ENCODE data around the gene CARTPT.

CARTPT gene

DNA sequence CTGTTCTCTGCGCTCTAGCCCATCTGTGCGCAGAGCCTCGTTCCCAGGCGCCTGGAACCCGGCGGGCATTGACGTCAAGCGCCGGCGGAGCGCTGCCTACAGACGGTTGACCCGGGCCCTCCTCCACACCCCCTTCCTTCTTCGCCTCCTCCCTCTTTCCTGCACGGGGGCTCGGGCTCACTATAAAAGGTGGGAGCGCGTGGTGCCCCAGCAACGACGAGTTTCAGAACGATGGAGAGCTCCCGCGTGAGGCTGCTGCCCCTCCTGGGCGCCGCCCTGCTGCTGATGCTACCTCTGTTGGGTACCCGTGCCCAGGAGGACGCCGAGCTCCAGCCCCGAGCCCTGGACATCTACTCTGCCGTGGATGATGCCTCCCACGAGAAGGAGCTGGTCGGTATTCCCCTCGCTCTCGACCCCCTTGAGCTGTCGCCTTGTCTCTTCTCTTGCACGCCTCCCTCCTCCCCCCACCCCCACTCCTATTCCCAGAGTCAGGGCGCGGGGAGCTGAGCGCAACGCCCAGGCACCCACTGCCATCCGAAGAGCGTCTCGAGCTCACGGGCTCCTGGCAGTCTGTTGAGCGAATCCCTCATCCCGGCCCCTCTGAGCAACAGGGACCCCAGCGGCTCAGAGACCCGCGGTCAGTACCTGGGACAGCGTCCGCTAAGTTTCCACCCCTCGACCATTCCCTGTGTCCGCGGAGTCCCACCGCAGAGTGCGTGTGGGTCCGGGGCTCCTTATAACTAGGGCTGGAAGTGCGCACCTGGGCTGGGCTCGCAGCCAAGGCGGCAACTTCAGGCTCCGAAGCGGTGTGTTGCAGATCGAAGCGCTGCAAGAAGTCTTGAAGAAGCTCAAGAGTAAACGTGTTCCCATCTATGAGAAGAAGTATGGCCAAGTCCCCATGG, at the start of gene CARTPT:
Gene CARTPT (plus strand): TSS at position 213 of the 902 bp plus-strand sequence. CDS start 19 bp downstream, at position 232.
- no peak for DNase-seq

DNA sequence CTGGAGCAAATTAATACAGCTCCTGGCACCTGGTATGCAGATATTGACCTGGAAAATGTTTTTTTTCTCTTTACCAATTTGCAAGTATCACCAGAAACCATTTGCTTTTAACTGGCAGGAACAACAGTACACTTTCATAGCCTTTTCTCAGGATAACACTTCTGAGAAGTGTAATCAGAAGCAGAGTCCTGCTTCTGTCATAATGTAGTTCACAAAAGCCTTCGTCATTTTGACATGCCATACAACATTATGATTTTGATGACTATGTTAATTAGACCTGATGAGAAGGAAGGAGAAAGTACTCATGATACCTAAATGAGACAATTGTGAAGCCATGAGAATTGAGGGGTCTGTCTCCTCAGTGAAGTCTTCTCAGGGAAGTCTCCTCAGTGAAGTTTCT, 41.1 kb upstream of the CARTPT start:
- no peak for DNase-seq

DNA sequence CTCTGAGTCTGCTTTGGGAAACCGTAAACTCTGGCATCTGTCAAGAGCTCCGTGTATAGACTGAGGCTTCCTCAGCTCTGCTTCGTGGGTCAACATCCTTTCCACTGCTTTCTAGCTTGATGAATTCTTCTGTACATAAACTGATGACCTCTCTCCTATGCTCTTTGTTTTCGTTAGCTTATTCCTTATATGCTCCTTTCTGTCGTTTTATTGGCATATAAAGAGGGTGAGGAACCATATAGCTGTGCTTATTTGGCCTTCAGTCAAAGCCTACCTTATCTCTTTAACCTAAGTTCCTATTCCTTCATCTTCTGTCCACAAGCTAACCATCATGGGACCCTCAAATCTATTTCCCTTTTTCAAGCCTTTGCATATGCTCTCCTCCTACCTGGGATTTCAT, 39.4 kb upstream of the CARTPT start:
- no peak for DNase-seq

DNA sequence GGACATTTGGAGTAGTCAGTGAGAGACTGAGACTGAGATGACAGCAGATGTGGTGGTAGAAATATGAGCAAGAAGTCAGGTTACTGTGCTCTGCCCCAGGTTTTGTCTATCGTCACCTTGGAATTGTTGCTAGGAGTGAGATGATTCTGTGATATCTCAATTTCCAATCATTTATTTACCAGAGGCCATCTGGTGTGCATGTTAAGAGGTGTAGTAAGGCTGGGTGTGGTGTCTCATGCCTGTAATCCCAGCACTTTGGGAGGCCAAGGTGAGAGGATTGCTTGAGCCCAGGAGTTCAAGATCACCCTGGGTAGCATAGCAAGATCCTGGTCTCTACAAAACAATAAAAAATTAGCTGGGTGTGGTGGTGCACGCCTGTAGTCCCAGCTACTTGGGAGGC, 38.6 kb upstream of the CARTPT start:
- DNase-seq: no peak

DNA sequence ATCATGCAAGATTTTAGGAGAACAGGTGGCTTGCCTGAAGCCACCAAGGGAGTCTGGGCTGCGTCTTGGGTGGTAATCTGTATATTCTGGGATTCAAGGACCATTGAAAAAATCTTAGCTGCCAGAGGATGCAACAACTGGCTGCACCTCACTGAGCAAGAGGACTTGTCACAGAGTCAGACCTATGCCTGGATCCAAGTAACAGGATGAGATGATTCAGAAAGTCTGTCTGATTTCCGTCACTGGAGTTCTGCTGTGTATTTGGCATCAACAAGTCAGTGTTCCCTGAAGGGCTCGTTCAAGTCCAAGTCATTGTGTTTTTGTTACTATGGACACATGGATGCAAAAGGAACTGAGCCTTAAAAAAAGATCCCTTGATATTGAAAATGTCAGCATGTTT, 37.8 kb upstream of the CARTPT start:
- DNase-seq: no peak

DNA sequence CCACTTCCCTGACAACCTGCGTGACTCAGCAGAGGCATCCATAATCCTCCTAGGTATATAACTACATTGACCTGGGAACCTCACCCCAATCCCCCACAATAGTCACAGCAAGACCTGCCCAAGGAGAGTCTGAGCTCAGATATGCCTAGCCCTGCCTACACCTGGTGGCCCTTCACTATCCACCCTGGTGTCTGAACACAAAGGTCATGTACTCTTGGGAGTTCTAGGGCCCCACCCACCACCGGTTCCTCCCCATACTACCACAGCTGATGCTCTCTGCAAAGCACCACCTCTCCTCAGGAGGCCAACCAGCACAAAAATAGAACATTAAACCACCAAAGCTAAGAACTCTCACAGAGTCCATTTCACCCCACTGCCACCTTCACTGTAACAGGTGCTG, 34.8 kb upstream of the CARTPT start:
- no peak for DNase-seq

DNA sequence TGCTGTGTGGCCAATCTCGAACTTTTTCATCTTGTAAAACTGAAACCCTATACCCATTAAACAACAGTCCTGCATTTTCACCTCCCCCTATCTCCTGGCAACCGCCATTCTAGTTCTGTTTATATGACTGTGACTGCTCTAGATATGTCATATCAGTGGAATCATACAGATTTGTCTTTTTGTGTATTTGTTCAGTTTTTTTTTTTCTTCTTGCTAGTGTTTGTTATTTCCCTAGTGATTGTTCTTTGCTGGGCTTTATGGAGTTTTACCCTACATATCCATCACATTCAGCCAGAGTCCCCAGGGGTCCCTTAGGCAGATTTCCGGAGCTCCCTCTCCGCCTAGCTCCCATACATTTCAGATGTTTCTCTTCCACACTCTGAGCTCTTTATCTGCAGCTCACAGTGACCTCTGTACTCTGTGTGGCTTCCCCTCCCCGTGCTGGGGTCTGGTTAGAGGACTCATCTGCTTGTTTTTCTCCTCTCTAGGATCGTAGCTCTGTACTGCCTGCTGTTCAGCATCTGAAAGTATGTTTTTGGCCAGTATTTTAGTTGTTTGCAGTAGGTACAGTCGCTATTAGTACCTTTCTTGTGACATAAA, 25.1 kb upstream of the CARTPT start:
- no peak for DNase-seq

DNA sequence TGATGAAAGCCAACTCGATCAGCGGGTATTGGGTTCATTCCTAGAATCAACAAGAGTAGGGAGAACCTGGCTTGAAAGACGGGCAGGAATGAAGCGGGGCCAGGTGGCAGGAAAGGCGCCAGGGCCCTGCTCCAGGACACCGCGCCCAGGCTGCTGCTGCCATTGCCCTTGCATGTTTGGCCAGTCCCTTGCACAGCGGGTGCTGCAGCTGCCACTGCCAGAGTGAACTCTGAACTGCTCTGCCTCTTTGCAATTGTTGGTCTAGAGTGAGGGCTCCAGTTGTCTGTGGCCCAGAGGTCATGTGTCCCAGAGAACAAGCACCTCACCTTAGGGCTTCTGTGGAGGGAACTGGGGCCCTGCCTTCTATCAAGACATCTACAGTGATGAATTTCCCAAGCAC, 24.0 kb upstream of the CARTPT start:
- DNase-seq: no peak

DNA sequence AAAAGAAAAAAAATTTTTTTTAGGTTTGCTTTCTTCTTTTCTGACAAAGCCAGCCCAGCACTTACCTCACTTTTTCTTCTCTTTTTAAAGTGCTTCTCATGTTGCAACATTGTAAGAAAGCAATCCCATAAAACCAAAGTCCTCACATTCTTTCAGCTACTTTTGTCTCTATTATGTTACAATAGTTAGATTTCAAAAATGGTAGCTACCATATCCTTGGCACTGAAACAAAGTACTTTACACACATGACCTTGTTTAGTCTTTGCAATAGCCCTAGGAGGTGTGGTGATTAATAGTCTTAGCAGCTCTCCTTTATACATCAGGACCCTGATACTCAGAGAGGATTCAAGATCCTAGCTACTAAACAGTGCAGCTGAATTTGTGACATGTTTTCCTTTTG, 23.5 kb upstream of the CARTPT start:
- DNase-seq: no peak

DNA sequence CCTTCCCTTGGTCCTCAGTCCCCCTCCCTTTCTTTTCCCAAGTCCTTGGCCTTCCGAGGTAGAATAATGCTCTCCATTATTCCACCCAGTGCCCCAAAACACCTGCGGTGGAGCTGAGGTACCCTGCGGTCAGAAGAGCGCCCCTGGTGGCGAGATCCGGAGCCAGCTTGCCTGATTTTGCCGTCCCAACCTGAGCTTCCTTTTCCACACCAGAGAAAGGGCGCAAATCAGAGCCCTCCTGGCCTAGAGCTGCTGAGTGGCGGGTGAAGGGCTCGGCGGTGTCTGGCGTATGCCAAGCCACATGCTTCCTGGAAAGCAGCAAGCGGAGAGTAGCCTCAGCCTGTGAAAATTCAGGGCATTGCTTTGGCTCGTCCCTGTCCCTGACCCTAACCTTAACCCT, 21.1 kb upstream of the CARTPT start:
- DNase-seq: no peak

DNA sequence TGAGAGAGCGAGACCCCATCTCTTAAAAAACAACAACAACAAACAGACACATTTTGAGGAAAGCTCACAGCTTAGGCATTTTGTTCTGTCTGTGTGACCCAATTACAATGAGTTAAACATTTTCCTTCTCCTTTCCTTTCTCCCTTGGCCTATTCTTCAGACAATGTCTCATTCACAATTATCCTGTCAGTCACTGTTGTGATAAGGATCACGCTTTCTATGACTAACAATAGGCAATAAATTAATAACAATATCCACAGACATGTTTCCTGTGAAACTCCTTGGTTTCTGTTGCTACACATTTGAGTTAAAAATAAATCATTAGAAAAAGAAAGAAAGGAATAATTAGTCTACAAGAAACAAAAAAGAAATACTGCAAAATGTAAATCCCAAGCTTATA, 19.8 kb upstream of the CARTPT start:
- no peak for DNase-seq

DNA sequence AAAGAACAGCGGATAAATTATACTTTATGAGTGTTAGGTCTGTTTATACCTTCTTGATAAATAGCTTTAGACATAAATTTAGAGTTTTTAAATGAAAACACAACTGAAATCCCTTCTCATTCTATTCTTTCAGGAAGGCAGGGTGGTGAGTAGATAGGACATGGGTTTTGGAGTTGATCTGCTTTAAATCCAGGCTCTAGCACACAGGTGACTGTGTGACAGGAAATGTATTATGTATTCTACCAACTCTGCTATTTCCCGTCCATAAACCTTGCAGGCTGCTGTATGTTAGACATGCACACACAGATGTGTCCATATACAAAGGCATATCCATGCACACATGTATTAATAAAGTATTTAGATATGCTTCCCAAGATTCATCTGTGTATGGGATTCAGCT, 19.3 kb upstream of the CARTPT start:
- no peak for DNase-seq

DNA sequence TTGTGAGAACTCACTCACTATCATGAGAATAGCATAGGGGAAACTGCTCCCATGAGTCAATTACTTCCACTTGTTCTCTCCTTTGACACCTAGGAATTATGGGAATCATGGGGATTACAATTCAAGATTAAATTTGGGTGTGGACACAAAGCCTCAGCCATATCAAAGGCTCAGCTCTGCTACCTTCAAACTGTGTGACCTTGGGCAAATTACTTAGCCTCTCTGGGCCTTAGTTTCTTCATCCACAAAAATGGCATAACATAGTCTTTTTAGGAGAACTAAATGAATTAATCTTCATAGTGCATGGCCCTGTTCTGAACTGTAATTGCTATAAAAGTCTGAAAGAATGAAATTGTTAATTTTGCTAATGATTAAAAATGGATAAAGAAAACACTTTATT, 18.3 kb upstream of the CARTPT start:
- DNase-seq: no peak

DNA sequence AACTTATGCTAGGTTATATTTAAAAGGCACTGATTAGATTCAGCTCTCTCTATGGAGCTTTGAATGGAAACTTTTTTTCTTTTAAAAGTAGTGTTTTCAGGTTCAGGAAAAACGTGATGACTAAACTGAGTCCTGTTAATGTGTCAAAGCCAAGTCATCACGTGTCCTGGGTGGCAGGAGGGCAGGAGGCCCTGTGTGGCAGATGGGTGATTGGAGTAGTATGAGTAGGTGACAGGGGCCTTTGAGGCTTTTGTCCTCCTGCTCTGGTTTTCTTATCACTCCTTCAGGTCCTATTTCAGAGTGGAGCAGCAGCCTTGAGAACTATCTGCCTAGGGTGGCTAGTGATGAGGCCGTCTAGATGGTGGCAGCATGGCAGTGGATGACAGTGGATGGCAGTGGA, 17.7 kb upstream of the CARTPT start:
- no peak for DNase-seq

DNA sequence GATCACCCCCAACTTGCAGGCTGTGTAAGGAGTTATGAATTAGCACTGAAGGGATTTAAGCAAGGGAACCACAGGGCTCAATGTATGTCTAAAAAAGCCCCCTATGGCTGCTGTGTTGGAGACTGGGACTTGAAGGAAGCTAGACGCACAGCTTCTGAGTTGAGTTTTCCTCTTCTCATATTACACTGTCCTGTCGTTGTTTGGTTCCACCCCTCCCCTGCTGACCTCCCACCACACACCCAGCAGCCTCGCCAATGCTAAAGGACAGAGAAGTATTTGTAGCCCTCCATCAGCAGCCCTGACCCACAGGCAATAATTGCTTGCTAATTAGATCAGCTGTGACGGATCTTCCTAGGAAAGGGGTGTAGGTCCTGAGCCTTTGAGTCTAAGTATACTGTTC, 15.1 kb upstream of the CARTPT start:
- no peak for DNase-seq

DNA sequence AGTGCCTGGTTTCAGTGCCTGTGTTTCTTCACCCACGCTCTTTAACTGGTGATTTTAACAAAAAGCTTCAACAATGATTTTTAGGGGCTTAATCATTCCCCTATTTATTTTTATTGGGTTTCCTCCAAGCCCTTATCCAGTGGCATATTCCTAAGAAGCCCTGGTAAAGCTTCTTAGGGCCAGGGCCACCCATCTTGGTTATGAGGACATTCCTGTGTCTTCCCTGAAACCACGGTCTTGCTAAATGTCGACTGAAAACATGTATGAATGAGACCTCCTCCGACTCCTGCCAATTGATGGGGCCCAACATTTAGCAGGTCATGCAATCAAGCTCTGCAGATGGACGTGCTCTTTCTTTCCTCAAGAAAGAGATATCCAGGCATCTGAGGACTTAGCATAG, 13.7 kb upstream of the CARTPT start:
- DNase-seq: no peak

DNA sequence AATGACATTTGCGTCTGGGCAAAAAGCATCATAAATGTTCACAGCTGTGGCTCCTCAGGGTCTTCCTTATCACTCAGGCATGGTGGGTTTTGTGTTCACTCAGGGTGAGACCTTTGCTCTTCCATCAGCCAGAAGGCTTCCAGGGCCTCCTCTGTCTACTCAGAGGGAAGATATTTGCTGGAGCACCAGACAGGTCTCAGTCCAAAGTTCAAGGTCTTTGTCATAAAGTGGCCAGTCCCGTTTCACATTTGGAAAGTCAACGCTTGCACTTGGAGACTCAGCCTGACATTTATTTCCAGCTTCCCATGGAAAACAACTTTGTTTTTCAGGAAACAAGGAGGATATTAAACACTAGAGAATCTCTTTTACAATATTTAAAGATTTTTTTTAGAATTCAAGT, 12.2 kb upstream of the CARTPT start:
- no peak for DNase-seq

DNA sequence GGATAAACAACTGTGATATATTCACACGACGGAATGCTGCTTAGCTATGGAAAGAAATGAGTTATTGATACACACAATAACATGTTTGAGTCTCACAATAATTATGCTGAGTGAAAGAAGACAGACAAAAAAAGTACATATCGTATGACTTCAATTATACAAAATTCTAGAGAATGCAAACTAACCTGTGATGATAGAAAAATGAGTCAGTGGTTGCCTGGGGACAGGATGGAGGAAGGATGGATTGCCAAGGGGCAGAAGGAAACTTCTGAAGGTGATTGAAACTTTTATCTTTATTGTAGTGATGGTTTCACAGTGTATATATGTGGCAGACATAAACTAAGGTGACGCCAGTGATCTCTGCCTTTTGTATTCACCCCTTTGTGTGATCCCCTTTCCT, 7.5 kb upstream of the CARTPT start:
- no peak for DNase-seq

DNA sequence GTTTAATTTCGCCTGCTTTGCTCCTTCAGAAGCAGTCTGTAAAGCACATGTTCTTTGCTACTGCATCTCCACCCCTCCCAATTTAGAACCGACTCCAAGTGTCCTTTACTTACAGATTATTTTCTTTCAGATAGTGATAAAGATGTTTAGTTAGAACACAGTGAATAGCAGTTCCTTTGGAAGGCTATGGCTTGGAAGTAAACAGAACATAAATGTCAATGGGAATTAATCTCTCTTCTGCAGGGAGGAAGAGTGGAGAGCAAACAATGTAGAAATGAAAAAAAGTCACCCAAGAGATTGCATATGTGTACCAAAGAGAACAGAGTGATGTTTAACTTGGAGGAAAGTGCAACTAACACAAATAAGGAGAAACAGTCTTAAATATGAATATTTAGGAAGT, 4.2 kb upstream of the CARTPT start:
- DNase-seq: no peak

DNA sequence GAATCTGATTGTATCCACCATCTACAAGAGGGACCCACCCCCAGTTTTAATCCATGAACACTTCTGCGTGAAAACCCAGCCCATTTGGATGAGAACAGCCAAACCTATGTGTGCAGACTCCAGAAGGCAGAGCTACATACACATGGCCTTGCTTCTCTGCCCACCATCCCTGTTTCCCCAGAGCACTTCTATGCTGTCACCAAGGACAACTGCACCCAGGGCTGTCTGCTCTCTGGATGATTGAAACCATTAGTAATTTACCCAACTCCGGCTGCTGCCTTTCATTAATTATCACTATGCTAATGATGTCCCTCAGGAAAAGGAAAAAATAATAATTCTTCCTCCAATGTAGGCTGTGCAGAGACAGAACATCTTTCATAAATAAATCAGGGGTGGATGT, 8.9 kb downstream of the CARTPT start:
- no peak for DNase-seq

DNA sequence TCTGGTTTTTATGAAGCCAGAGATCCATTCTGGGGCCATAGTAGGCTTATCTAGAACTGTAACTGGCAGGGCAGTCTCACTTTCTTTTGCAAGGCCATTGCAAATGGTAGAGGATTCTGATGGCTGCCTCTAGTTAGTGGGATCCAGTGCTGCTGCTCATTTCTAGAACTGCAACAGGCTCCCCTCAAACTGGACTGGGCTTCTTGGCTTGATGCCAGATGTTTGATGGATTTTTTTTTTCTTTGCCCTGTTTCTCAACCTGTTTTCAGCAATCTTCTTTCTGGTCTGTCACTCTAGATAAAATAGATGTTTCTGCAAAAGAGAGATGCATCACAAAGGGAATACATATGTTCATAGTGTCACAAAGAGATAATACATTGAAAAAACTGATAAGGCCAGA, 11.9 kb downstream of the CARTPT start:
- no peak for DNase-seq

DNA sequence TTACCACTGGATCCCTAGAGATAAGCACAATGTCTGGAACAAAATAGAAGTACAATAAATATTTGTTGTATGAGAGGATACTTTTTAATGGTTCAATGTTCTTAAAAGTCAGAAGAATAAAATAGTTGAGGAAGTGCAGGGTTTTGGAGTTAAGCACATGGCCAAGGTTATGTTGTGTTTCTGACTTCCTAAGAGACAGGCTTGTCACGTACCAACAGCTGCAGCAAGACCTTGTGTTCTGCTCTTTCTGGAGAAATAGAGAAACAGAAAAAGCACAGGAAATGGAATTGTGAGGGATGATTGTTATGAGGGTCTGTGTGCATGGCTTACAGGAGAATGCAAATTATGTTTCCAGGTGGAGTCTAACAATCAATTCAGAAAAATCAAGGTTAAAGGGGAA, 12.9 kb downstream of the CARTPT start:
- DNase-seq: no peak

DNA sequence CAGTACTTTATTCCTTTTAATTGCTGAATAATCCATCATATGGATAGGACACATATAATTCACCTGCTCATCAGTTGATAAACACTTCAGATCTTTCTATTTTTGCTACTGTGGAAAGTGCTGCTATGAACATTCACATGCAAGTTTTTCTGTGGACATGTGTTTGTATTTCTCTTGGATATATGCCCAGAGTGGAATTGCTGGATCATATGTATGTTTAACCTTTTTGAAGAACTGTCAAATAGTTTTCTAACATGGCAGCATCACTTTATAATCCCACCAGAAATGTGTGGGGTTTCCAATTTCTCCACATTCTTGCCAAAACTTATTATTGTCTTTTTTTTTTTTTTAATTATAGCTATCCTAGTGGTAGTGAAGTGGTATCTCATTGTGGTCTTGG, 15.1 kb downstream of the CARTPT start:
- DNase-seq: peak; percentile 9

DNA sequence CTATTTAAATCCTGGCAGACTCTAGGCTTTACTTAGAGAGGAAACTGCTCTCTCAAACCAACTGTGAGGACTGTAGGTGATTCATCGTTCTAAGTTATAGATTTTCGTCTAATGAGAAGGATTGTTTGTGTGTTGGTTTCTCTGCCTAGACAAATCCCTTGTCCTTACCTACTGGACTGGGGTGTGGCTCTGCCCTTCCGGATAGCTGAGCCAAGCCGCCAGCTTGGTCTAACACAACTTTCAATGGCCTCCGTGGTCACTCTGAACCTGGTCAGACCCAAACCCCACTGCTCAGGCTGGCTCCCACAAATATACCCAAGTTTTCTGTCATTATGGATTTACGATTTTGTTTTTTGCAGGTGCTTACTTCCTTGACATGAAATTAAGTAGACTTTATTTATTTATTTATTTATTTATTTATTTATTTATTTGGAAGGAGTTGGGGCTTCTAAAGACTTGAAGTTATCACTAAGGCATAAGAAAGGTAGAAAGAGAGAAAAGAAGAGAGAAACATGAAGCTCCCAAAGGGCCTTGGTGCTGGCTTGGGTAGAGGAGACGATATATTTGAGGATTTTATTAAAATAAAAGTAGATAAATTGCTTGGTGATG, 19.0 kb downstream of the CARTPT start:
- DNase-seq: no peak

All from NCI-H1694 treated with DMSO at 0.1 percent for 48 hours (cell line).